GM12892 (cell line): Measurements from ENCODE around the gene KIF21A.

Experiments used
- POLR2A ChIP-seq: IDR thresholded peaks from 2 replicates; pipeline ENCODE4 v1.6.1; 2011; ENCODE audit warnings: low read depth, low read length, control low read depth
- TAF1 ChIP-seq: IDR thresholded peaks from 2 replicates; pipeline ENCODE4 v1.6.1; 2011; ENCODE audit warnings: low read depth, mild to moderate bottlenecking, control low read depth, low read length, borderline replicate concordance

DNA sequence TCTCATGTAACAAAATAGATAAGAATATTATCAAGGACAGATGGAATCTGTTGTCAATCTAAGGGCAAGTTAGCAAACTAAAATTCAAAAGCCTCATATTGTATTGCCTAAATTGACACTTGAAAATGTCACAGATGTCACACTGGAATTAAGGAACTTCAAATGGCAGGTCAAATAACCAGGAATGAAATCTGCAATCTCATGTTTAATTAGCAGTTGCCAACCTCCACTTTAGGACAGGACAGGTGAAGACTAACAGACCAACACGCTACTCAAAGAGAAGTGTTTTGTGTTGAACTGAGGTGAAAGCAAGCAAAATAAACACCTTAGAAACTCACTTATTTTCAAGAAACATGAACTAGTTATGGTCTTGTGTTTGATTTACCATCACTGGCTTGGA lies 11.1 kb downstream of the KIF21A start:
- no peak for TF ChIP-seq POLR2A
- no peak for TF ChIP-seq TAF1
